GM12872 (cell line): ENCODE data around the gene AUTS2.

ENCODE experiments used
- TF ChIP-seq, protein P1 (sequence below): IDR thresholded peaks from 3 replicates; pipeline ENCODE4 v1.5.1; 2011; ENCODE audit warnings: low read depth, mild to moderate bottlenecking, low read length, moderate library complexity; ENCODE audit not compliant: insufficient read depth

The AUTS2 gene

DNA sequence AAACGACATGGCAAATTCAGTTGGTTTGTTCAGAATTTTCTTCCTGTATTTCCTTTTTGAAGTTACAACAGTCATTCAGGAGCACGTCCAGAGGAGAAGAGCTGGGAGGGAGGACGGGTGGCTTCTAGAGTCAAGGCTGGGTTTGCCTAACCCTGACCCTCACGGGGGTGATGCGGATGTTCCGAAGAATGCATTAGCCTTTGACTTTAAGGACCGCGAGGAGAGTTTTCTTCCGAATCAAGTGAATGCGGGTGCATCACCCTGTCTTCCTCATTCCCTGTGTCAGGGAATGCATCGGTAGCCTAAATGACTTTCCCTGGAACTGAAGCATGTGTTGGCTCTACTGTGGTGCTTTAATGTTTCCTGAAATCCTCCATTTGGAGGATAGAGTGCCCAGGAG, 1137.0 kb downstream of the AUTS2 start:
- TF ChIP-seq, protein P1, sequence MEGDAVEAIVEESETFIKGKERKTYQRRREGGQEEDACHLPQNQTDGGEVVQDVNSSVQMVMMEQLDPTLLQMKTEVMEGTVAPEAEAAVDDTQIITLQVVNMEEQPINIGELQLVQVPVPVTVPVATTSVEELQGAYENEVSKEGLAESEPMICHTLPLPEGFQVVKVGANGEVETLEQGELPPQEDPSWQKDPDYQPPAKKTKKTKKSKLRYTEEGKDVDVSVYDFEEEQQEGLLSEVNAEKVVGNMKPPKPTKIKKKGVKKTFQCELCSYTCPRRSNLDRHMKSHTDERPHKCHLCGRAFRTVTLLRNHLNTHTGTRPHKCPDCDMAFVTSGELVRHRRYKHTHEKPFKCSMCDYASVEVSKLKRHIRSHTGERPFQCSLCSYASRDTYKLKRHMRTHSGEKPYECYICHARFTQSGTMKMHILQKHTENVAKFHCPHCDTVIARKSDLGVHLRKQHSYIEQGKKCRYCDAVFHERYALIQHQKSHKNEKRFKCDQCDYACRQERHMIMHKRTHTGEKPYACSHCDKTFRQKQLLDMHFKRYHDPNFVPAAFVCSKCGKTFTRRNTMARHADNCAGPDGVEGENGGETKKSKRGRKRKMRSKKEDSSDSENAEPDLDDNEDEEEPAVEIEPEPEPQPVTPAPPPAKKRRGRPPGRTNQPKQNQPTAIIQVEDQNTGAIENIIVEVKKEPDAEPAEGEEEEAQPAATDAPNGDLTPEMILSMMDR, result no peak

DNA sequence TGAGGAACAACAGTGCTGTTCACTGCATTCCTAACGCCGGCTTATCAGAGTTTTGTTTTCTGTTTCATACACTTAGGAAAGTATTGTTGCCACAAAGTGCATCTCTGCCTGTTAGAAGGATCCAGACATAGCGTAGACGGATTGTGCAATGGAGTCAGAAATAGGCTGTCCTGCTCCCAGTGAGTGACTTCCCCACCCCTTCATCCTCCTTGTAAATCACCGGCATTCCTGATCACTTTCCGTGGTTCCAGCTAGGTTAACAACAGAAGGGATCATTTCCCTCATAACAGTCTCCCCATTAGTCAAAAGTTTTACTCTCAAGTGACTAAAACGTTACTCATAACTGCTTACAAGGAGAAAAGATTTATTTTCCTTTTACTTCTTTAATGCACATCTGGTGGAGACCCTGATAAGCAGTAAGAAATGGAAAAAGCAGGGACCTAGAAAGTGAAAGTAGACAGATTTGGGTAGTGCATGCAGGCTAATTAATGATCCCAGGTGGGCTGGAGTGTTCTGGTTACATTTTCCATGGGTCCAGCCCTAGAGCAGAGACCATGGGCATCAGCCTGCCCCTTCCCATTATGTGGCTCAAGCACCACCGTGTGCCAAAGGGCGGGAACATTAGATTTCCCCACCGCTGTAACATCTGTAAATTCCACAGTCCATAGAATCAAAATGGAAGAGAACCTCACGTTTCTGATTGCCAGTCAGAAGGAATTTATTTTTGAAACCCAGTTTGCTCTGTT, 1138.6 kb downstream of the AUTS2 start:
- TF ChIP-seq, protein P1, result no peak

DNA sequence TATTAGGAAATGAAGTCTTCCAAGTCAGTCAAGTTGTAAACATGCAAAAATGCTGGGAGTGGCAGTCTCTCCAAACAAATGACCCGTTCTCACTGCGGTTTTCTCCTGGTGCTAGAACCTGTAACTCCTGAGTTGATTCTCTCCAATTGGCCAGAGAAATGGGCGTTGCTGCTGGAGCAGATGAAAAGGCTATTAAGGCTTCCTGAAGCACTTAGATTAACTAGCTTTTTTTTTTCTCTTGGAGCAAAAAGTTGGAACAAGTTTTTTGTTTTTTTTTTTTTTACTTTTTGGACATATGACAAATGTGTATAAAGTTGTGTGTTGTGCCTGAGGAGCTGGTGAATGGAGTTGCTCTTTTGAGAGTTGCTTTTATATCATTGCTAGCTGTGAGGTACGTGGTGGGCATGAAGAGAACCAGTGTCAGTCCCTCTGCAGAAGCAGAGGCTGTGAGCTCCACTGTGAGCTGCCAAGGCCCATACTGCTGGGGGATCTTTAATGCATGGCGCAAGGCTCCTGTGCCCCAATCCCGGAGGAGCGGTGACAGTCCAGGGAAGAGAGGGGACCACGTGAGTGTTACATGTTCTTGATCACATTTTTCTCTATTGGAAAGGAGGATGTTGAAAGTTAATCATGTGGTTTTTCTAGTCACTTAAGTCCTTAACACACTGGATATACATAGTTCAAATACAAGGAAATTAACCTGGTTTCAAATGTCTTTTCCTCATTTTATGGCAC, 1140.0 kb downstream of the AUTS2 start:
- TF ChIP-seq, protein P1, result no peak

DNA sequence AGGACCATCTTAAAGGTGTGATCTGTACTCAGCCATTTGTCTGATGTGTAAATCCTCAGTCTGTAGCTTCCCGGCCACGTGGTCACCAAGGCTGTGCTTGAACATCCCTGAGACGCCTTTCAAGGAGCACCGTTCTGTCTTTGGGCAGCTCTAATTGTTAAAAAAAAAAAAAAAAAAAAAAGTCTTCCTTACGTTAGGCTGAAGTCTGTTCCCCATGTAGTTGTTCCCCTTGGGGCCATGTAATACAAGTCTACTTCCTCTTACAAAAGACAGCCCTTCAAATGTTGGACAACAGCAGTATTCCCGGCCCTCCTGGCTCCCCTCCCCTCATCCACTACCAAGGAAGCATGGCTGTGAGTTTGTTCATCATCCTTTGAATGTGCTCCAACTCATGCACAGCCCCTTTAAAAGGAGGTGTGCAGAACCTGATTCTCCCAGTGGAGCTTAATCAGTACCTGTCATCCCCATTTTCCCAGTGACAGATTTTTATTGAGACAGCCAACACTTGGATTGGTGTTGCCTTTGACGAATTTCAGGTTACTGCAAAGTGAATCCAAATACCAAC, 1141.5 kb downstream of the AUTS2 start:
- TF ChIP-seq, protein P1, result no peak

DNA sequence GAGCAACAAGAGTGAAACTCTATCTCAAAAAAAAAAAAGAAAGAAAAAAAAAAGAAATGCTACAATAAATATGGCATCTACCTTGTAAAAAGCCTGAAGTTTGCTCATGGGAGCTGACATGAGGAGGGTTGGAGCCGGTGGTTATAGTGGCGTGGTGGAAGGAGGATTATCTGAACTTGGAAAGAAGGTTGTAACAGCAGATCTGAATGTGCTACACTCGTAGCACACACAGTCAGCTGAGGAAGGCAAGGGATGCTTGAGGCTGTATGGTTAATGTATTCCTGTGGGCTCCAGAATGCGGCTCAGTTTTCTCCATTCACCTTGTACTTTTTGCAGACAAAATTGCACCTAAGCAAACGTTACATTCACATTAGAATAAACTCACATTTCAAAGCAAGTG, 1143.4 kb downstream of the AUTS2 start:
- TF ChIP-seq, protein P1, result no peak

DNA sequence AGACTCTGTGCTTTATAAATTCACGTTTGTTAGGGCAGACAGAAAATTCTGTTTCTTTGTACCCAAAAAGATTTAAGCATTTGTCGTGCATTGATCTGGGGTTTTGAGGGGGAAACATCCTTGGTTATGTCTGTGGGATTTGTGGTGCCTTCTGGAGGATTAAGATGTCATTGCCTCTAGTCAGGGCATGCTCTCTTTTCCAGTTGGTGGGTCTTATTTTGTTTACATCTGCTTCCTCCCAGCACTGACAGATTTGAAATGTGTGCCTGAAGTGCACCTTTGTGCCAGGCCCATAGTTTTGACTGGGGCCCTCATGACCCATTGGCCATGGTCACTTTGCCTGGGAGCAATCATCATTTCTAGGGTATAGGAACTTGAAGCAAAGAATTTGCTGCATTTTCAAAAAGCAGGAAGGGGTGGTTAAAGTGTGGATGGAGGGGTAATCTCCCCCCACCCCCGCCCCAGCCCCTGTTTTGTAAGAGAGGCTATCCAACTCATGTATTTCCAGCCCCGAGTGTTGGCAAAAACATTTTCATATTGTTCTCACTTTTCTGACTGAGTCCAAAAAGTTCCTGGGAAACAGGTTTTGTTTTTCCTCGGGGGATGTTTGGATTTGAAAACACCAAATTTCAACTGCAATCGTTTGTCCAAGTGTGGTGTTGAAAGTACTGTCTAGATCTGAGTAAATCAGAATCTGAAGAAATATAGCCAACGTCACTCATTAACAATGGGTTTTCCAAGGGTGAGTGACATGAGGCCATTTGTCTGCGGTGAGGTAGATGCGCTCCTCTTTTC, 1145.5 kb downstream of the AUTS2 start:
- TF ChIP-seq, protein P1, result no peak

DNA sequence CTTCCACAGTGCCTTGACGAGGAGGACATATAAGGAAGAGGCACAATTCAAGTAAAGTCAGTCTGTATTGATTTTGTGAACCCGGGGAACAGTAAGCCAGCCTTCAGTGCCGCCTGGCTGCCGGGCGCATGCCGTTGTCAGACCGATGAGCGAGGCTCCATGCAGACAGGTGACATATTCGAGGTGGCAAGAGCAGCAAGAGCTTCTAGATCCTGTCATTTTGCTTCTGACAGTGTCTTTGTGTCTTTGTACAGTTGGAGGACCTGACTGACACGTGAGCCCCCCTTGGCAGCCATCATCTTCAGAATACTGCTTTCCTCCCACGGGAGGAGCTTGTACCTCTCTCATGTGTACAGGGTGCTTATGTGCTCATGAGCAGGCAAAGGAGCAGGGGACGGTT, 1146.2 kb downstream of the AUTS2 start:
- TF ChIP-seq, protein P1, result no peak
